Measurements from ENCODE around the gene SURF1. TPM values are rescaled to one million over a fixed set of nuclear protein-coding genes. Genes with fewer than 3 reads are reported as not detected.
"Not testable (repeated sequence)": the region's sequence is repeated elsewhere in the genome, so short reads cannot be mapped to it uniquely, and the experiment has no call there.

SURF1 gene
- total RNA-seq, 1 donor from 2014 or later, result 13.9 TPM

GRCh38 chr9:133385452-133385851, 29.2 kb upstream of the SURF1 start:
- DNase-seq (ENCODE audit: low spot score in 2 of 2) (no peak), FAIRE-seq (no peak)

- FAIRE-seq (no peak), DNase-seq (ENCODE audit: low spot score in 2 of 2) (no peak)
Measured at GRCh38 chr9:133384736-133385321, 28.5 kb upstream of the SURF1 start.

- FAIRE-seq (no peak), DNase-seq (ENCODE audit: low spot score in 2 of 2) (no peak)
Measured at GRCh38 chr9:133383438-133383837, 27.2 kb upstream of the SURF1 start.

GRCh38 chr9:133382507-133383141, 26.3 kb upstream of the SURF1 start:
- DNase-seq (ENCODE audit: low spot score in 2 of 2) (no peak), FAIRE-seq (no peak)

GRCh38 chr9:133380734-133381133, 24.4 kb upstream of the SURF1 start:
- FAIRE-seq (no peak), DNase-seq (ENCODE audit: low spot score in 2 of 2) (no peak)

GRCh38 chr9:133379153-133380086, 23.1 kb upstream of the SURF1 start:
- DNase-seq (ENCODE audit: low spot score in 2 of 2), result no peak
- no peak for FAIRE-seq

- FAIRE-seq (no peak), DNase-seq (ENCODE audit: low spot score in 2 of 2) (no peak)
Measured at GRCh38 chr9:133378408-133378962, 22.2 kb upstream of the SURF1 start.

GRCh38 chr9:133377721-133378216, 21.5 kb upstream of the SURF1 start:
- FAIRE-seq (no peak), DNase-seq (ENCODE audit: low spot score in 2 of 2) (no peak)

- not testable (repeated sequence) for DNase-seq (ENCODE audit: low spot score in 2 of 2); FAIRE-seq
Measured at GRCh38 chr9:133377280-133377679, 21.0 kb upstream of the SURF1 start.

GRCh38 chr9:133375724-133376654, 19.7 kb upstream of the SURF1 start, which contains the start of the genes STKLD1 and SURF4:
TSS of gene STKLD1 (plus strand) at chr9:133376366. CDS start at chr9:133376474, 108 bp downstream.
TSS of gene SURF4 (minus strand) at chr9:133376060. CDS start at chr9:133375969, 91 bp downstream.
- FAIRE-seq, result no peak
- DNase-seq (ENCODE audit: low spot score in 2 of 2), result peak; percentile 100

GRCh38 chr9:133375116-133375723, 18.9 kb upstream of the SURF1 start:
- no peak for DNase-seq (ENCODE audit: low spot score in 2 of 2)
- FAIRE-seq, result no peak

- peak in 1 of 2 donors; percentile 39 for DNase-seq (ENCODE audit: low spot score in 2 of 2)
- FAIRE-seq, result no peak
Measured at GRCh38 chr9:133374612-133375115, 18.4 kb upstream of the SURF1 start.

- DNase-seq (ENCODE audit: low spot score in 2 of 2) (no peak), FAIRE-seq (no peak)
Measured at GRCh38 chr9:133372144-133372543, 15.9 kb upstream of the SURF1 start.

GRCh38 chr9:133371261-133371711, 15.0 kb upstream of the SURF1 start:
- DNase-seq (ENCODE audit: low spot score in 2 of 2), result no peak
- no peak for FAIRE-seq

GRCh38 chr9:133370685-133371084, 14.4 kb upstream of the SURF1 start:
- DNase-seq (ENCODE audit: low spot score in 2 of 2) (no peak), FAIRE-seq (no peak)

- DNase-seq (ENCODE audit: low spot score in 2 of 2), result no peak
- FAIRE-seq, result no peak
Measured at GRCh38 chr9:133369933-133370332, 13.6 kb upstream of the SURF1 start.

- FAIRE-seq (no peak), DNase-seq (ENCODE audit: low spot score in 2 of 2) (no peak)
Measured at GRCh38 chr9:133369422-133369821, 13.1 kb upstream of the SURF1 start.

GRCh38 chr9:133368249-133368881, 12.1 kb upstream of the SURF1 start:
- FAIRE-seq, result no peak
- no peak for DNase-seq (ENCODE audit: low spot score in 2 of 2)

All from frontal cortex (tissue), 4 donors.